Renal cortical epithelial cell (primary cell): ENCODE results near the gene NFAT5. TPM values are rescaled to one million over a fixed set of nuclear protein-coding genes. Genes with fewer than 3 reads are reported as not detected.

Experiments used
- DNase-seq: peaks from one replicate; pipeline ENCODE4 v3.0.0-alpha.2; 2011; ENCODE audit warnings: low read depth
- total RNA-seq: library from RNA; depleted of rRNA; stranded (reverse); fragments of >200 nt; gene quantifications from 2 replicates; pipeline ENCODE4 v1.2.3, GENCODE V29; 2014

NFAT5 gene
- total RNA-seq, 1 donor from 2014 or later, result 57.6 TPM

GRCh38 chr16:69732101-69732500 is 166.3 kb downstream of the NFAT5 start:
- DNase-seq, result no peak

- peak; percentile 55 for DNase-seq
Measured at GRCh38 chr16:69741519-69741918, 175.8 kb downstream of the NFAT5 start.

GRCh38 chr16:69741951-69742904 is 176.5 kb downstream of the NFAT5 start:
- DNase-seq, result peak; percentile 73

GRCh38 chr16:69744363-69745231 is 178.8 kb downstream of the NFAT5 start:
- no peak for DNase-seq

GRCh38 chr16:69745232-69745612 is 179.5 kb downstream of the NFAT5 start:
- no peak for DNase-seq

GRCh38 chr16:69745959-69746358 is 180.2 kb downstream of the NFAT5 start:
- no peak for DNase-seq

GRCh38 chr16:69747115-69747514 is 181.3 kb downstream of the NFAT5 start:
- no peak for DNase-seq

- no peak for DNase-seq
Measured at GRCh38 chr16:69748694-69749345, 183.1 kb downstream of the NFAT5 start.

GRCh38 chr16:69754143-69754468 is 188.3 kb downstream of the NFAT5 start:
- no peak for DNase-seq

Other genes starting within 250 kb of the NFAT5 start
- 27.3 and 41.6 TPM in 2 replicates for gene PDF, start 235.4 kb upstream of the NFAT5 start, total RNA-seq
- 35.3 and 56.6 TPM in 2 replicates for gene COG8, start 226.4 kb upstream of the NFAT5 start, total RNA-seq
- gene NIP7, start 226.2 kb upstream of the NFAT5 start, total RNA-seq, result 21.7 and 33.2 TPM in 2 replicates
- gene TMED6, start 214.2 kb upstream of the NFAT5 start, total RNA-seq, result 0.87 TPM in 1 of 2 replicates, not detected in the other
- 5.6 and 16.7 TPM in 2 replicates for gene TERF2, start 180.0 kb upstream of the NFAT5 start, total RNA-seq
- gene CYB5B, start 141.3 kb upstream of the NFAT5 start, total RNA-seq, result 91.3 and 107 TPM in 2 replicates
- 109 and 186 TPM in 2 replicates for gene NQO1, start 160.6 kb downstream of the NFAT5 start, total RNA-seq
- gene NOB1, start 189.0 kb downstream of the NFAT5 start, total RNA-seq, result 9.9 and 23.4 TPM in 2 replicates
- gene WWP2, start 196.4 kb downstream of the NFAT5 start, total RNA-seq, result 19.8 and 36.5 TPM in 2 replicates